Epithelial cell of proximal tubule (primary cell): Measurements from ENCODE around the gene OVCA2. TPM values are rescaled to one million over a fixed set of nuclear protein-coding genes. Genes with fewer than 3 reads are reported as not detected.

ENCODE experiments used
- DNase-seq: peaks from one replicate; pipeline ENCODE4 v3.0.0-alpha.2; 2011; ENCODE audit warnings: low read depth
- H3K4me3 ChIP-seq: 2 replicates; pipeline ENCODE4 v1.5.1; 2011; ENCODE audit warnings: low read depth, mild to moderate bottlenecking, low read length
- total RNA-seq: library from RNA; depleted of rRNA; stranded (reverse); fragments of >200 nt; gene quantifications from 2 replicates; pipeline ENCODE4 v1.2.3, GENCODE V29; 2015
- TF ChIP-seq, protein P1 (sequence below): conservative IDR thresholded peaks from 2 replicates; pipeline ENCODE4 v1.5.1; 2012; ENCODE audit warnings: low read depth, mild to moderate bottlenecking, low read length

OVCA2 gene
- total RNA-seq, 1 donor from 2014 or later: 55.4 TPM

DNA sequence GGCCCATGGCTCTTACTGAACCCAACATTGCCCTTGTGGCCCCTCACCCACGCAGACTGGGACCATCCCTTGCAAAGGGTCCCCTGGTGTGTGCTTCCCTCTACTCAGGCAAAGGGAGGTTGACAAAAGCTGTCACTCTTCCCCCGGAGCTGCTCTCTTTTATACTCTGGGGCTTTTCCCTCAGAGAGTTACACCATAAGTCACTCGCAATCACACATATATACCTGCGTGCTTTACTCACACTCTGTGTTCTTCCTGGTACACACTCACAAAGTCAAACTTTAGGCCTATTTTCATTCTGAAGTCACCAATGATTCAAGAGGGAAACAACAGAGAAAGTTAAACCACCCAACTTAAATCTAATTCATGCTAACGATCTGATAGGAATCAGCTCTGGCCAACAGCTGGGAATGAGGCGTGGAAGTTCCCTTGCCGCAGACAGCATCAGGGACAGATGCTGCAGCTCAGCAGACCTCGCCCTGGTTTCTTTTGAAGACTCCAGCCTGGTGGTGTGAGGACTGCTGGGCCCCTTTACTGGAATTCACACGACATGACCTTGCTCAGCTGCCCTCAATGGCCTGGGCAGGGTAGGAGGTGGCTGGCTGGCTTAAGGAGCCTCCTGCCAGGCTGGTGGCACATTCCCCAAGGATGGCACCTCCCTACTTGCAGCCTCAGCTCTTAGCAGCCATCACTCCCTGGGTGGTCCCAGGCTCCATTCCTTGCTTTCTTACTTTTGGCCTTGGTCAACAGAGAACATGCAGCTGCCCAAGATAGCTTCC is 40.4 kb downstream of the OVCA2 start:
- no peak overlapping the region for H3K4me3 ChIP-seq
- DNase-seq: no peak
- TF ChIP-seq, protein P1, sequence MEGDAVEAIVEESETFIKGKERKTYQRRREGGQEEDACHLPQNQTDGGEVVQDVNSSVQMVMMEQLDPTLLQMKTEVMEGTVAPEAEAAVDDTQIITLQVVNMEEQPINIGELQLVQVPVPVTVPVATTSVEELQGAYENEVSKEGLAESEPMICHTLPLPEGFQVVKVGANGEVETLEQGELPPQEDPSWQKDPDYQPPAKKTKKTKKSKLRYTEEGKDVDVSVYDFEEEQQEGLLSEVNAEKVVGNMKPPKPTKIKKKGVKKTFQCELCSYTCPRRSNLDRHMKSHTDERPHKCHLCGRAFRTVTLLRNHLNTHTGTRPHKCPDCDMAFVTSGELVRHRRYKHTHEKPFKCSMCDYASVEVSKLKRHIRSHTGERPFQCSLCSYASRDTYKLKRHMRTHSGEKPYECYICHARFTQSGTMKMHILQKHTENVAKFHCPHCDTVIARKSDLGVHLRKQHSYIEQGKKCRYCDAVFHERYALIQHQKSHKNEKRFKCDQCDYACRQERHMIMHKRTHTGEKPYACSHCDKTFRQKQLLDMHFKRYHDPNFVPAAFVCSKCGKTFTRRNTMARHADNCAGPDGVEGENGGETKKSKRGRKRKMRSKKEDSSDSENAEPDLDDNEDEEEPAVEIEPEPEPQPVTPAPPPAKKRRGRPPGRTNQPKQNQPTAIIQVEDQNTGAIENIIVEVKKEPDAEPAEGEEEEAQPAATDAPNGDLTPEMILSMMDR: no peak

DNA sequence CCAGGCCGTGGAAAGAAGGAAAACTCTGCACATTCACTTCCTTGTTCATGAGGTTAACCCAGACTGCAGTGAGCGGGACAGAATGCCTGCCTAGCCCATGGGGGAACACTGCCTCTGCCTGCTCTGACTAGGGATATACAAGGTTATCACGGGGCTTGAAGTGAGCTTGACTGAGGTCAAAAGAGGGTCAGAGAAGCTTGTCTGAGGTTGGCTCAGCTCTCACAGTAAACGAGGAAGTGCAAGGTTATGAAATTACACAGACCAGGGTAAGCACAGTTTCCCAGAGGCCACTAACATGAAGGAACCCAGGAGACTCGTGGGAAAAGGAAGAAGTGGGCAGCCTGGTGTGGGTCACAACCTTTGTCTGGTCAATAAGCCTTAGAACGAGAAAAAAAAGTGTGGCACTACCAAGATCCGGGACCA is 41.8 kb downstream of the OVCA2 start:
- H3K4me3 ChIP-seq: no peak overlapping the region
- DNase-seq: no peak
- TF ChIP-seq, protein P1: no peak

DNA sequence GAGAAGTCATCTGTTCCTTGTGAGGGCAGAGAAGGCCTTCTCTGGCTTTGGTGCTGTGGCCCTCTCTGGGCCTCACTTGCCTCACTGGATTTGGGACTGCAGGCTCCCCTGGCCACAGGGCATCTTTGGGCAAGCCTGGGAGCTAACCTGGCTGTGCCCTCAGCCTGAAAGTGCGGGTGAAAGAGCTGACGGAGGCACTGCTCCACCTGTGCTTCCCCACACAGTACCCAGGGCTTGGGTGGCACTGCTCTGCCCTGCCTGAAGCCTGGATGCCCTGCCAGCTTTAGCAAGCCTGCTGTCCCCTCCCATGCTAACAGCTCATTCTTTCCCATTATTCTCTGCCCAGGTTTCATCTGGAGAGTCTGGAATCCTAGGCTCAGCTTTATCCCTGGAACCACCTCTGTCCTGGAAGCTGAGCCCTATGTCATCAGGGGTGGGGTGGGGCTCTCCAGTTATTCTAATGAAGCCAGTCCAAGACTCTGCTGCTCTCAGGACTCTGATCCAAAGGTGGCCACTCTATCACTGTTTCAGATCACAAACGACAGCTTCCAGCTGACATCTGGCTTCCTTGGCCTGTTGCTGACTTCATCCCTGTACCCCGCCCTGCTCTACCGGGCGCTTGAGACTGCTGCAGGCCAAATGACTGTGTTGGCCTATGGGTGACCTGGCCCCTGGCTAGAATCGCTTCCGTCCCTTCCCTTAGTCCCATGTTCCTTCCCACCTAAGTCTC is 42.4 kb downstream of the OVCA2 start:
- no peak for DNase-seq
- TF ChIP-seq, protein P1: no peak
- H3K4me3 ChIP-seq: no peak overlapping the region

DNA sequence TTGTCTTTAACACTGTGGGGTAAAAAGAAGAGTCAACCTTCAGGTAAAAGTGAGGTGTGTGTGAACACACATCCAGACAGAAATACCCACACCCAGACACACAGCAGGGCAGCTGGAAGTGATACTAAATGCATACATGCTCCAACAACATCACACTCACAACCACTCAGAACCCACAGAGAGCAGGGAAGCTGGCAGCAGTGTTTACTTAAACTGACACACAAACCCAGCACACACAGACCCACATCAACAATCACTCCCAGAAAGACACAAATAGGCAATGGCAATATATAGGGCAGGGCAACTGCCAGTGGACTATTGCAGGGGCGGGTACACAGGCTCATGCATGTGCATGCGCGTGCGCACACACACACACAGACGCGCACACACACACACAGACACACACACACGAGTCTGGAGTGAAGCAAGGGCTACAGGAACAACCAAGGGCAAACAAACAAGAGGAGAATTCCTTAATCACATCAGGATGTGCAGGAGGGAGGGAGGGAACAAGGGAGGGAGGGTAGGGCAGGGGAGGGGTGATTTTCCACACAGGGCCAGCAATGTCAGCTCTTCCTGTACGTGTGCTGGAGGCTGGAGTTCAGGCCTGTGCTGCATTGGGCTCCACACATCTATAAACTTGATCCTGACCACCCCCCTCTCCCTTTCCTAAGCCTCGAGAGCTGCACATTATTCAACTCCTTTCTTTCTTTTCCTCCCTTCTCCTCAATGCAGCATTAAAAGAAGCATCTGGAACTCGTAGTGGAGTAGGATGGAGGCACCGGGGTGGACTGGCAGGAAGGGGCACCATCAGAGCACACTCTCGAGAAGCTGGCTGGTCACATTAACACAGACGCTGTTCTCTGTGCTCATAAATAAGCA is 43.2 kb downstream of the OVCA2 start:
- DNase-seq: no peak
- H3K4me3 ChIP-seq: no peak overlapping the region
- TF ChIP-seq, protein P1: no peak

DNA sequence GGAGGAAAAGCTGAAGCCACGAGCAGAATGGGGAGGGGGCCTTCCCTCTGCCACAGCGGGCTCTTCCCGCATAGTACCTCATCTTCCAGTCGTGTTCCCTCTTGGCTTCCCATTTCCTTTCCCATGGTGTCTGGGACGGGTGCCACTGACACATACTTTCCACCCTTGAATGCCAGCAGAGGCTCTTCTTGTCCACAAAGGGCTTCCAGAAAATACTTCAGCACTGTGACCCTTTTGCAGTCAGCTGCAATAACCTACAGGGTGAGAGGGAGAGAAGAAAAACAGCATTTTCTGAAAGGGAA is 43.8 kb downstream of the OVCA2 start:
- no peak for DNase-seq
- TF ChIP-seq, protein P1: no peak

GRCh38 chr17:2086306-2086705 is 44.5 kb downstream of the OVCA2 start:
- TF ChIP-seq, protein P1: no peak

More for the DNA sequence above, 43.8 kb downstream of the OVCA2 start:
- no peak overlapping the region for H3K4me3 ChIP-seq

More at GRCh38 chr17:2086306-2086705, 44.5 kb downstream of the OVCA2 start:
- no peak overlapping the region for H3K4me3 ChIP-seq
- no peak for DNase-seq
